SK-N-MC (cell line): ENCODE data around the gene ADAMTS9.

ENCODE experiments used
- EZH2 ChIP-seq: fragments of 200-600 bp; sonication (generic); IDR thresholded peaks from one replicate; pipeline ENCODE4 v1.6.1; 2017; ENCODE audit warnings: antibody characterized with exemption
- POLR2AphosphoS5 ChIP-seq: IDR thresholded peaks from 2 replicates; pipeline ENCODE4 v1.6.1; 2012; ENCODE audit warnings: mild to moderate bottlenecking, low read depth, low read length, borderline replicate concordance

- no peak for TF ChIP-seq POLR2AphosphoS5
- TF ChIP-seq EZH2 = no peak
Measured at GRCh38 chr3:64655160-64655559, 32.6 kb downstream of the ADAMTS9 start.
